ENCODE results near the gene ZSCAN12.

GRCh38 chr6:28369463-28369862 lies 30.1 kb downstream of the ZSCAN12 start:
- TF ChIP-seq EZH2phosphoT487 (IDR thresholded peaks at IDR 0.05; ENCODE audit: unreplicated experiment): no peak
- TF ChIP-seq CTCF (conservative IDR thresholded peaks at IDR 0.05; ENCODE audit: low read depth in 2 of 2): no peak
- no peak for TF ChIP-seq POLR2AphosphoS5 (IDR thresholded peaks at IDR 0.05; ENCODE audit: low read depth)

Data from GM23338 (cell line).